ENCODE results near the gene ANXA5. TPM values are rescaled to one million over a fixed set of nuclear protein-coding genes. Genes with fewer than 3 reads are reported as not detected.

ANXA5 gene
- total and polyA plus RNA-seq, 9 of the 15 experiments (the other 6 are each of a cell fraction or from before 2014, with no cell fraction given) = 49.9 to 131 (median 84.5) TPM

DNA sequence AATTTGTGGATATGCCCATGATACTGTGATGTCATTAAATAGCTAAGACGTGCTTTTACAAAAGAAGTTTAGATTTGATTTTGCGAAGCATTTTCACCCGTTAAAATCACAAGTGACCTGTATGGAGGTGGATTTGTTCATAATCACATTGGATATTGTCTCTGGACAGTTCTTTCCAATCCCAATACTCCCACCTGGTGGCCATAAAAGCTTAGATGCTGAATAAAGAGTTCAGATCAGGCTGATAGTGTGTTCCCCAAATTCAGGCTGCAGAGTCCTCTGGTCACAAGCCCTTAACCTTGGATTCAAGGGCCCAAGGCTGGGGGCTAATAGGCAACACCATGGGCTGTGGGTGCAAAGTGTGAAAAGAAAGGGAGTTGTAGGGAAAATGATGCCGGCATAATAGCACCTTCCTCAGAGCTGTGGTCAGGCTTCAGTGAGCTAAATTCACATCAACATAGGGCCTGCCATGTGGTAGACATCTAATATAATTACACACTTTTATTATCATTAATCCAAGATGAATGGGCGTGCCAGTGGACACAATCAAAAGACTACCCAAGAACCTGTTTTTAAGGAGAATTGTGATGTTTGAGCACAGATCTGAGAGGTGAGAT is 40.1 kb upstream of the ANXA5 start (continued):
- TF ChIP-seq, protein P1, sequence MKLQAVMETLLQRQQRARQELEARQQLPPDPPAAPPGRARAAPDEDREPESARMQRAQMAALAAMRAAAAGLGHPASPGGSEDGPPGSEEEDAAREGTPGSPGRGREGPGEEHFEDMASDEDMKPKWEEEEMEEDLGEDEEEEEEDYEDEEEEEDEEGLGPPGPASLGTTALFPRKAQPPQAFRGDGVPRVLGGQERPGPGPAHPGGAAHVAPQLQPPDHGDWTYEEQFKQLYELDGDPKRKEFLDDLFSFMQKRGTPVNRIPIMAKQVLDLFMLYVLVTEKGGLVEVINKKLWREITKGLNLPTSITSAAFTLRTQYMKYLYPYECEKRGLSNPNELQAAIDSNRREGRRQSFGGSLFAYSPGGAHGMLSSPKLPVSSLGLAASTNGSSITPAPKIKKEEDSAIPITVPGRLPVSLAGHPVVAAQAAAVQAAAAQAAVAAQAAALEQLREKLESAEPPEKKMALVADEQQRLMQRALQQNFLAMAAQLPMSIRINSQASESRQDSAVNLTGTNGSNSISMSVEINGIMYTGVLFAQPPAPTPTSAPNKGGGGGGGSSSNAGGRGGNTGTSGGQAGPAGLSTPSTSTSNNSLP (IDR thresholded peaks at IDR 0.05; ENCODE audit: borderline replicate concordance, low read depth, low read length) = peak; percentile 54; the same call in 1 of the 2 replicates
- TF ChIP-seq ZNF707 (CRISPR knock-in tag; conservative IDR thresholded peaks at IDR 0.05) (no peak), EWSR1 (IDR thresholded peaks at IDR 0.05; ENCODE audit: borderline replicate concordance, low read depth, partially characterized antibody) (no peak), NCOA4 (IDR thresholded peaks at IDR 0.05; ENCODE audit: partially characterized antibody) (no peak), NCOR1 (IDR thresholded peaks at IDR 0.05) (no peak), PPARD (CRISPR knock-in tag; IDR thresholded peaks at IDR 0.05) (no peak), PHF20 (IDR thresholded peaks at IDR 0.05; ENCODE audit: partially characterized antibody) (no peak), U2AF2 (optimal IDR thresholded peaks at IDR 0.05; ENCODE audit: low read depth, low read length) (no peak), SRF (CRISPR knock-in tag; IDR thresholded peaks at IDR 0.05) (no peak), PURB (CRISPR knock-in tag; IDR thresholded peaks at IDR 0.05; ENCODE audit: low read depth) (no peak), KLF6 (CRISPR knock-in tag; IDR thresholded peaks at IDR 0.05; ENCODE audit: borderline replicate concordance) (no peak), PHF8 (IDR thresholded peaks at IDR 0.05; ENCODE audit: borderline replicate concordance, low read length) (no peak), KDM5B (IDR thresholded peaks at IDR 0.05; ENCODE audit: insufficient replicate concordance, low read depth, low read length) (no peak), CHD1 (IDR thresholded peaks at IDR 0.05; ENCODE audit: low read length) (no peak)
- TF ChIP-seq, protein P2, sequence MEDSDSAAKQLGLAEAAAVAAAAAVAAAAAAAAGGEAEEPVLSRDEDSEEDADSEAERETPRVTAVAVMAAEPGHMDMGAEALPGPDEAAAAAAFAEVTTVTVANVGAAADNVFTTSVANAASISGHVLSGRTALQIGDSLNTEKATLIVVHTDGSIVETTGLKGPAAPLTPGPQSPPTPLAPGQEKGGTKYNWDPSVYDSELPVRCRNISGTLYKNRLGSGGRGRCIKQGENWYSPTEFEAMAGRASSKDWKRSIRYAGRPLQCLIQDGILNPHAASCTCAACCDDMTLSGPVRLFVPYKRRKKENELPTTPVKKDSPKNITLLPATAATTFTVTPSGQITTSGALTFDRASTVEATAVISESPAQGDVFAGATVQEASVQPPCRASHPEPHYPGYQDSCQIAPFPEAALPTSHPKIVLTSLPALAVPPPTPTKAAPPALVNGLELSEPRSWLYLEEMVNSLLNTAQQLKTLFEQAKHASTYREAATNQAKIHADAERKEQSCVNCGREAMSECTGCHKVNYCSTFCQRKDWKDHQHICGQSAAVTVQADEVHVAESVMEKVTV (CRISPR knock-in tag; IDR thresholded peaks at IDR 0.05) = peak; percentile 57
- TF ChIP-seq, protein P3, sequence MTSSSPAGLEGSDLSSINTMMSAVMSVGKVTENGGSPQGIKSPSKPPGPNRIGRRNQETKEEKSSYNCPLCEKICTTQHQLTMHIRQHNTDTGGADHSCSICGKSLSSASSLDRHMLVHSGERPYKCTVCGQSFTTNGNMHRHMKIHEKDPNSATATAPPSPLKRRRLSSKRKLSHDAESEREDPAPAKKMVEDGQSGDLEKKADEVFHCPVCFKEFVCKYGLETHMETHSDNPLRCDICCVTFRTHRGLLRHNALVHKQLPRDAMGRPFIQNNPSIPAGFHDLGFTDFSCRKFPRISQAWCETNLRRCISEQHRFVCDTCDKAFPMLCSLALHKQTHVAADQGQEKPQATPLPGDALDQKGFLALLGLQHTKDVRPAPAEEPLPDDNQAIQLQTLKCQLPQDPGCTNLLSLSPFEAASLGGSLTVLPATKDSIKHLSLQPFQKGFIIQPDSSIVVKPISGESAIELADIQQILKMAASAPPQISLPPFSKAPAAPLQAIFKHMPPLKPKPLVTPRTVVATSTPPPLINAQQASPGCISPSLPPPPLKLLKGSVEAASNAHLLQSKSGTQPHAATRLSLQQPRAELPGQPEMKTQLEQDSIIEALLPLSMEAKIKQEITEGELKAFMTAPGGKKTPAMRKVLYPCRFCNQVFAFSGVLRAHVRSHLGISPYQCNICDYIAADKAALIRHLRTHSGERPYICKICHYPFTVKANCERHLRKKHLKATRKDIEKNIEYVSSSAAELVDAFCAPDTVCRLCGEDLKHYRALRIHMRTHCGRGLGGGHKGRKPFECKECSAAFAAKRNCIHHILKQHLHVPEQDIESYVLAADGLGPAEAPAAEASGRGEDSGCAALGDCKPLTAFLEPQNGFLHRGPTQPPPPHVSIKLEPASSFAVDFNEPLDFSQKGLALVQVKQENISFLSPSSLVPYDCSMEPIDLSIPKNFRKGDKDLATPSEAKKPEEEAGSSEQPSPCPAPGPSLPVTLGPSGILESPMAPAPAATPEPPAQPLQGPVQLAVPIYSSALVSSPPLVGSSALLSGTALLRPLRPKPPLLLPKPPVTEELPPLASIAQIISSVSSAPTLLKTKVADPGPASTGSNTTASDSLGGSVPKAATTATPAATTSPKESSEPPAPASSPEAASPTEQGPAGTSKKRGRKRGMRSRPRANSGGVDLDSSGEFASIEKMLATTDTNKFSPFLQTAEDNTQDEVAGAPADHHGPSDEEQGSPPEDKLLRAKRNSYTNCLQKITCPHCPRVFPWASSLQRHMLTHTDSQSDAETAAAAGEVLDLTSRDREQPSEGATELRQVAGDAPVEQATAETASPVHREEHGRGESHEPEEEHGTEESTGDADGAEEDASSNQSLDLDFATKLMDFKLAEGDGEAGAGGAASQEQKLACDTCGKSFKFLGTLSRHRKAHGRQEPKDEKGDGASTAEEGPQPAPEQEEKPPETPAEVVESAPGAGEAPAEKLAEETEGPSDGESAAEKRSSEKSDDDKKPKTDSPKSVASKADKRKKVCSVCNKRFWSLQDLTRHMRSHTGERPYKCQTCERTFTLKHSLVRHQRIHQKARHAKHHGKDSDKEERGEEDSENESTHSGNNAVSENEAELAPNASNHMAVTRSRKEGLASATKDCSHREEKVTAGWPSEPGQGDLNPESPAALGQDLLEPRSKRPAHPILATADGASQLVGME (CRISPR knock-in tag; IDR thresholded peaks at IDR 0.05) = no peak
- TF ChIP-seq, protein P4, sequence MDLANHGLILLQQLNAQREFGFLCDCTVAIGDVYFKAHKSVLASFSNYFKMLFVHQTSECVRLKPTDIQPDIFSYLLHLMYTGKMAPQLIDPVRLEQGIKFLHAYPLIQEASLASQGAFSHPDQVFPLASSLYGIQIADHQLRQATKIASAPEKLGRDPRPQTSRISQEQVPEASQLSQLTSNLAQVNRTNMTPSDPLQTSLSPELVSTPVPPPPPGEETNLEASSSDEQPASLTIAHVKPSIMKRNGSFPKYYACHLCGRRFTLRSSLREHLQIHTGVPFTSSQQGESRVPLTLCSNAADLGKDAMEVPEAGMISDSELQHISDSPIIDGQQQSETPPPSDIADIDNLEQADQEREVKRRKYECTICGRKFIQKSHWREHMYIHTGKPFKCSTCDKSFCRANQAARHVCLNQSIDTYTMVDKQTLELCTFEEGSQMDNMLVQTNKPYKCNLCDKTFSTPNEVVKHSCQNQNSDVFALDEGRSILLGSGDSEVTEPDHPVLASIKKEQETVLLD (IDR thresholded peaks at IDR 0.05) = no peak
